GM12872 (cell line): ENCODE data around the gene C9orf50.
A peak's percentile ranks its signal among the peaks of the same experiment; 100 is the strongest.

Experiments
- CTCF ChIP-seq: IDR thresholded peaks from 3 replicates; pipeline ENCODE4 v1.5.1; 2011; ENCODE audit warnings: low read depth, mild to moderate bottlenecking, low read length, moderate library complexity; ENCODE audit not compliant: insufficient read depth

The C9orf50 gene

DNA sequence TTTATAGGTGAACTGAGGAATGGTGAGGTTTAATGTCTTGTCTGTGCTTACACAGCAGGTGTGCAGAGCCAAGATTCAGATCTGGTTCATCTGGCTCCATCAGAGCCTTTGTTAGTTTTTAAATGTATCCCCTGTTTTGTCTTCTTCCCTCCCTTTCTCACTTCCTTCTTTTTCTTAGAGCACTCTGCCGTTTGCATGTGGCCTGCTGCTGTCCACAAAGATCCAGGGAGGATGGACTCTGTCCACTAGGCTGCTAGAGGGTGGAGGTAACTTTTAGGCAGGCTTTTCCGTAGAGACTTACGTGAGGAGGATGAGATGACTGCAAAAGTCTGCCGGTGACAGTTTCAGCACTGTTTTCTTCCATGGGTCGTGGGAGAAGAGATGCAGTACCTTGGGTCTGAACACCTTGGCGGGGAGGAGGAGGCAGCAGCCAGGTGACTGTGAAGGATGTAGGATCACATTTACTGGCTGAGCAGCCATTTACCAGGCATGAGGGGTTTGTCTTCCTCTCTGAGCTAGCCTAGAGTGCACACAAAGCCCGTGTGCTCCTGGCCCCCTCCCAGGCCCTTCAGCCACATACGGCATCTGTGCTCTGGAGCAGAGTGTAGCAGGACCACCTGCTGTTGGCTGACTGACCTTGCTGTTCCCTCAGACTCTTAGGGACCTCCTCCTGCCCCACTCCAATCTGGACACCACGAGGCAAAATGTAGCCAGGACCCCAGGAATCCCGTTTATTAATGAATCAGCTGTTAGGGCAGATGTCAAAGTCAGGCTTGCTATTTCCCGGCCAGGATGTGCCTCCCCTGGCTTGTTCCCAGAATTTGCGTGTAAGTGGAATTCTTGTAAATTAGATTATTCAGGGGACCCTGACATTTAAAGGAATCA lies 6.9 kb upstream of the C9orf50 start:
- no peak for TF ChIP-seq CTCF

DNA sequence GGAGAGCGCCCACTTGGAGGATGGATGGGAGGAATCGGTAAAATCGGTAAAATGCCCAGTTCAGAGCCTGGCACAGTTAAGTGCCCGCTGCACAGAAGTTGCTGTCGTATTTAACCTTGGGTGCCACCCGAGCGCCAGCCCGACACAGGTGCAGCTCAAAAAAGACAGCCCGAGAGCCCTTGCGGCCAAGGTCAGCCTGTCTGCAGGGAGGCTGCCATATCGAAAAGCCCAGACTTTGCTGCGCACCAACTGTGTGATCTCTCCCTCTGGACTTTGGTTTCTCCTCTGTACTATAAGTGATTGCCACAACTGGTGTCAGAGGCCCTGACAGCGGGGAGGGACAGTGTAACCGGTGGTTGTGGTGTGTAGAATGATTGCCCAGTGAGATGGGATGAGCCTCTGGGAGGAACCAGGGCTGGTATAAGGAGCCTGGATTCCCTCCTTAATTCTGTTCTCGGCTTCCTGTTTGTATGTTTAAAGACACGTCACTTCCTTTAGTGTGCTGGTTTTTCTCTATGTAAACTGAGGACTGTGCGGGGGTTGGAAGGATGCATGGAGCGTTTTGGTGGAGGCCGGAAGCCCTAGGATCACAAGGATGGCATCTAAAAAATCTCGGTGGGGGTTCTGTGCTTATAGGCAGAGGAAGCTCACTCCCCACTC lies 5.9 kb upstream of the C9orf50 start:
- TF ChIP-seq CTCF: no peak

DNA sequence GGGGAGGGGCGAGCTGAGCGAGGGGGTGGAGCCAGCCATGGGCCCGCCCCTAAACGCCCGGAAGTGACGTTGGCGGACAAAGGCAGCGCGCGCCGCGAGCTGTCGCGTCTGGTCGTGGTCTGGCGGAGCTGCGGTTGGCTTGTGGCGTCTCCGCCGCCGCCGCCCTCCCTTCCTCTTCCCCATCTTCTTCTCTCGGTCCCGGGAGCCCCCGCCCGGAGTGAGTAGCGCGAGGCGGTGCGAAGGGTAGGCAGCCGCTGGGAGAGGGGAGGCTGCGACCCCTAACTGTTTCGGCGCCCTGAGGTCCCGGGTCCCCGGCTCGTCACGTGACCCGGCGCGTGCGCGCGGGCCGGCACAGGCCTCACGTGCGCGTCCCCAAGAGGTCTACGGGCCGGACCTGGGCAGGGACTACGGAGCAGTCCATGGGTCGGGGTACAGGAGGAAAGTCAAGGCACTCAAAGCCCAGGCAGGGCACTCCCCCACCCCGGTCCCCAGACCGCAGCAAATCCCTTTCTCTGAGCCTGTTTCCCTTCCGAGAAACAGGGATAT lies 5.3 kb upstream of the C9orf50 start, which contains the start of gene NTMT1:
Gene NTMT1 (plus strand): TSS at position 85 of the 546 bp plus-strand sequence. CDS start 6,541 bp downstream, outside the sequence.
- TF ChIP-seq CTCF: no peak

GRCh38 chr9:129624947-129625346 lies 4.0 kb upstream of the C9orf50 start:
- no peak for TF ChIP-seq CTCF

DNA sequence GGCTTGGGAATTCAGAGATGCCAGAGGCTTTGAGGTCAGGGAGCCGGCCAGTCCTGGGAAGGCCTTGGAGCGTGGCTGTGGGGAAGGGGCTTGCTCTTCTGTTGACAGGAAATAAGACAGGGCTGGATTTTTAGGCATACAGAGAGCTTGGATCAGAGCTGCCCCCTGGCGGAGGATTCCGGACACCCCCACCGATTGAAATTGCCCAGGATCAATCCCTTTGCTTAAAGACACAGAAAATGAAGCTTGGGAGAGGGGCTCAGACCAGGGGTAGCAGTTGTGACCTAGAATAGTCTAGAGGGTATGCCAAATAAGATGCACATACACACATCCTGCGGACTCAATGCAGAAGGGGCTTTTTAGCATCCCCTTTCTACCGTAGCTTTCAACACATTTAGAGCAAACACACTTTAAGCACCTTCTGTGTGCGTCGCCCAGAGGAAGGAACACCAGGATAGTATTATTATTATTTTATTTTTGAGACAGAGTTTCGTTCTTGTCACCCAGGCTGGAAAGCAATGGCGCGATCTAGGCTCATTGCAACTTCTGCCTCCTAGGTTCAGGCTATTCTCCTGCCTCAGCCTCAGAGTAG lies 3.4 kb upstream of the C9orf50 start:
- TF ChIP-seq CTCF: peak; percentile 89

DNA sequence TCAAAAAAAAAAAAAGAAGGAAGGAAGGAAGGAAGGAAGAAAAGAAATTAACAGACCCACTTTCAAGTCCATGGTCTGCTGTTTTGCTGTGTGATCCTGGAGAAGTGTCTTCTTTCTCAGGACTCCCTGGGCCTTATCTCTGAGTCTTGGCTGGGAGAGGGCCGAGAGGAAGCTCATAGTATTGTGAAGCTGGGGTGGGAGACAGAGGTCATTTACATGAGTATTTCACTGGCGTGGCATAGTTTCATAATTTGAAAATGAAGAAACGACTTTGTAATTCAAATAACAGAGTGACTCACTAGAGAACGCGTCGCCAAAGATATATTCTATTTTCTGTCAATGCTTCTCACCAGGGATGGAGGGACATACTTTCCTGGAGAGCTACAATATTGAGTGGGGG lies 2.4 kb upstream of the C9orf50 start:
- TF ChIP-seq CTCF: no peak

- TF ChIP-seq CTCF: no peak
These were observed 873 bp downstream of the C9orf50 start for GRCh38 chr9:129619787-129620668.
